HepG2 (cell line): ENCODE results near the gene CAPS. TPM values are rescaled to one million over a fixed set of nuclear protein-coding genes. Genes with fewer than 3 reads are reported as not detected.

ENCODE experiments used
- ATAC-seq: fragments of 200-7000 bp; cut with Tn5 transposase; 3 replicates; pipeline ENCODE4 v1.9.1; 2020; ENCODE audit warnings: mild to moderate bottlenecking, moderate library complexity
- BruUV-seq: library from RNA; stranded (reverse); fragments of 400-500 nt; replicated peaks from 2 replicates; lab custom pipeline; 2021; lab: Mats Ljungman, UMichigan
- CTCF ChIA-PET: fragments of 300-600 bp; formaldehyde crosslinking; extraction: SDS; loops from one replicate; lab custom pipeline; 2021; ENCODE audit warnings: low total read pairs, inconsistent platforms, low intra/inter-chr PET ratio; lab: Yijun Ruan, JAX
- POLR2A ChIA-PET: fragments of 350-600 bp; sonication (Branson Sonifier 250); formaldehyde crosslinking; loops from one replicate; lab custom pipeline; 2020; ENCODE audit warnings: antibody characterized with exemption, inconsistent platforms; lab: Yijun Ruan, JAX
- DNase-seq: peaks from one replicate; pipeline ENCODE4 v3.0.0-alpha.2; 2015; ENCODE audit warnings: low spot score
- FAIRE-seq: peaks from 3 replicates; lab custom pipeline; 2011; peaks lifted over from hg19 to GRCh38; lab: Jason Lieb, UNC
- H2AFZ ChIP-seq: one replicate; pipeline ENCODE4 v1.6.1; 2011; ENCODE audit warnings: low read length, inconsistent platforms
- H3K27ac ChIP-seq: fragments of 300-600 bp; 3 replicates; pipeline ENCODE4 v1.8.0; 2011; ENCODE audit warnings: mixed run types, mild to moderate bottlenecking, mixed read lengths, low read length, inconsistent platforms; ENCODE audit not compliant: insufficient read depth; ENCODE audit errors: extremely low read length
- H3K27me3 ChIP-seq, 2 experiments: fragments of 200-600 bp in 1 of 2; 2 replicates in 1 of 2; 3 replicates in 1 of 2; pipeline versions ENCODE4 v1.6.0 to v1.8.0; 2011; ENCODE audit warnings: low read length in 2 of 2, mild to moderate bottlenecking in 2 of 2, moderate library complexity in 2 of 2, inconsistent platforms in 1 of 2; ENCODE audit not compliant: insufficient read depth in 2 of 2, control insufficient read depth in 1 of 2
- H3K36me3 ChIP-seq, 2 experiments: fragments of 200-600 bp in 1 of 2; replicated peaks in 1 of 2; 2 replicates in 1 of 2; 3 replicates in 1 of 2; pipeline versions ENCODE4 v1.5.1 to v1.8.0; 2011; ENCODE audit warnings: low read length in 2 of 2, inconsistent platforms in 1 of 2; ENCODE audit not compliant: insufficient read depth in 2 of 2, control insufficient read depth in 1 of 2
- H3K4me1 ChIP-seq: 2 replicates; pipeline ENCODE4 v1.5.1; 2012; ENCODE audit warnings: low read length, inconsistent platforms; ENCODE audit not compliant: insufficient read depth
- H3K4me2 ChIP-seq: 2 replicates; pipeline ENCODE4 v1.6.0; 2011; ENCODE audit warnings: low read depth, low read length, inconsistent platforms
- H3K4me3 ChIP-seq, 3 experiments: fragments of 200-600 bp in 1 of 3; sonication (generic), shearing (Covaris generic) in 1 of 3; replicated peaks in 1 of 3; 2 replicates each; pipeline ENCODE4 v1.5.1; 2011 to 2016; ENCODE audit warnings: low read length in 3 of 3, inconsistent platforms in 2 of 3, low read depth in 2 of 3, mild to moderate bottlenecking in 2 of 3, control low read depth in 1 of 3, mixed read lengths in 1 of 3; ENCODE audit not compliant: insufficient read depth in 1 of 3
- H3K79me2 ChIP-seq: one replicate; pipeline ENCODE4 v1.6.1; 2011; ENCODE audit warnings: low read length, inconsistent platforms; ENCODE audit not compliant: insufficient read depth
- H3K9ac ChIP-seq: 2 replicates; pipeline ENCODE4 v1.6.0; 2011; ENCODE audit warnings: mild to moderate bottlenecking, low read depth, low read length, inconsistent platforms; ENCODE audit not compliant: insufficient read depth
- H3K9me3 ChIP-seq: 2 replicates; pipeline ENCODE4 v1.5.1; 2012; ENCODE audit warnings: mild to moderate bottlenecking, low read length
- H4K20me1 ChIP-seq: 2 replicates; pipeline ENCODE4 v1.6.0; 2011; ENCODE audit warnings: inconsistent platforms, mild to moderate bottlenecking, low read length, moderate library complexity; ENCODE audit not compliant: insufficient read depth
- HMGXB4 ChIP-seq, 2 experiments: sonication (generic) in 1 of 2; formaldehyde crosslinking in 1 of 2; IDR thresholded peaks; 2 replicates each; pipeline versions ENCODE4 v1.4.0 to v1.6.1; 2018 to 2020; ENCODE audit warnings: missing genetic modification reagents in 2 of 2, borderline replicate concordance in 1 of 2, low read depth in 1 of 2, mild to moderate bottlenecking in 1 of 2, missing biosample characterization in 1 of 2
- IKZF5 ChIP-seq: IDR thresholded peaks from 2 replicates; pipeline ENCODE4 v1.6.1; 2018; ENCODE audit warnings: missing genetic modification reagents, mild to moderate bottlenecking, missing compliant biosample characterization
- NFATC3 ChIP-seq: sonication (generic); formaldehyde crosslinking; IDR thresholded peaks from 2 replicates; pipeline ENCODE4 v1.5.1; 2020; ENCODE audit warnings: mild to moderate bottlenecking, missing genetic modification reagents
- RBM22 ChIP-seq: fragments of 200-400 bp; formaldehyde crosslinking; optimal IDR thresholded peaks from 2 replicates; pipeline ENCODE3; 2017; ENCODE audit warnings: mild to moderate bottlenecking, low read length, moderate library complexity
- ZNF576 ChIP-seq: sonication (generic); formaldehyde crosslinking; IDR thresholded peaks from 2 replicates; pipeline ENCODE4 v1.4.0; 2020; ENCODE audit warnings: mild to moderate bottlenecking, missing genetic modification reagents
- WGBS: methylation state at CpG from one replicate; pipeline ENCODE4 v1.1.6; 2017; ENCODE audit warnings: low lambda C conversion rate; 5-methylcytosine and 5-hydroxymethylcytosine counted together
- in situ Hi-C: cut with HindIII; loops from 2 replicates; pipeline ENCODE4 v1.10.0; 2017; ENCODE audit warnings: low pct_unique_long_range_greater_than_20kb; ENCODE audit not compliant: extremely low pct_ligation_motif_present
- intact Hi-C: fragments of 100-400 bp; cut with micrococcal nuclease; formaldehyde crosslinking; loops from one replicate; pipeline ENCODE4 v1.10.0; 2022; ENCODE audit not compliant: unreplicated experiment
- polyA plus RNA-seq, 8 experiments: library from polyadenylated mRNA; depleted of rRNA in 3 of 8; stranded (reverse) in 7 of 8; unstranded in 1 of 8; fragments of >200 nt; fragmentation: Illumina TruSeq in 4 of 8; extraction: Trizol in 4 of 8; gene quantifications; 2 replicates each; pipeline versions ENCODE4 v1.2.1 to v1.2.3, GENCODE V29; 2011 to 2016; ENCODE audit warnings: low read depth in 4 of 8, missing spikeins in 1 of 8, mixed read lengths in 1 of 8; ENCODE audit not compliant: insufficient read depth in 1 of 8
- total RNA-seq, 5 experiments: library from RNA; depleted of rRNA; stranded (reverse); fragments of >200 nt; fragmentation: Illumina TruSeq; extraction: Trizol; gene quantifications; 2 replicates each; pipeline ENCODE4 v1.2.3, GENCODE V29; 2016; ENCODE audit warnings: low read depth in 1 of 5

The CAPS gene
- total and polyA plus RNA-seq, 2 of the 13 experiments (the other 11 are each of a cell fraction or from before 2014, with no cell fraction given): 3.1 TPM

- TF ChIP-seq HMGXB4 (CRISPR knock-in tag; IDR thresholded peaks at IDR 0.05; ENCODE audit: borderline replicate concordance in 1 of 2, low read depth in 1 of 2): no peak
- no peak for TF ChIP-seq ZNF576 (CRISPR knock-in tag)
These were observed 34.9 kb downstream of the CAPS start (continued) for GRCh38 chr19:5948752-5949564.

GRCh38 chr19:5949792-5950305 lies 35.8 kb downstream of the CAPS start:
- WGBS: 100% methylated on average over 12 of the region's 13 CpGs
- BruUV-seq: no TSS peak

More at GRCh38 chr19:5949792-5950305, 35.8 kb downstream of the CAPS start:
- no peak overlapping the region for H2AFZ ChIP-seq
- no peak overlapping the region for H3K27ac ChIP-seq
- H3K9ac ChIP-seq: no peak overlapping the region
- no peaks in the 10 kb centered on the region for H3K27me3 ChIP-seq
- intact Hi-C loops (no loop called here), in situ Hi-C loops (loop anchor here (5.0 kb wide), 1 partner anchor 38 kb away; the partner anchor contains the start of gene CAPS)
- H3K4me3 ChIP-seq: no peak overlapping the region
- ATAC-seq (no peak), FAIRE-seq (no peak), DNase-seq (no peak)
- TF ChIP-seq RBM22 (peak; percentile 51), NFATC3 (CRISPR knock-in tag) (no peak), IKZF5 (CRISPR knock-in tag) (no peak)
- H4K20me1 ChIP-seq: peaks cover 24% of the 10 kb centered on the region; the same call in 1 of the 2 replicates
- no peak overlapping the region for H3K4me2 ChIP-seq
- ChIA-PET POLR2A (interaction anchor here (1.7 kb wide), 1 partner anchor 25 kb away, joined by 5 read pairs; no protein-coding TSS in a partner anchor), CTCF (no interaction called here)
- peaks cover 94% of the 10 kb centered on the region for H3K79me2 ChIP-seq
- peaks cover 36% of the 10 kb centered on the region for H3K4me1 ChIP-seq
- no peaks in the 10 kb centered on the region for H3K9me3 ChIP-seq
- peaks cover 21 to 61% of the 10 kb centered on the region in 2 experiments for H3K36me3 ChIP-seq
